CD14-positive monocyte (primary cell): ENCODE data around the gene CRYAB. TPM values are rescaled to one million over a fixed set of nuclear protein-coding genes. Genes with fewer than 3 reads are reported as not detected.
A peak's percentile ranks its signal among the peaks of the same experiment; 100 is the strongest.

Experiments
- DNase-seq, 3 donors: peaks; one replicate each; pipeline ENCODE4 v3.0.0-alpha.2; 2011 to 2022
- H2AFZ ChIP-seq: 2 replicates; pipeline ENCODE4 v1.6.0; 2012; ENCODE audit warnings: mild to moderate bottlenecking, low read depth, low read length, inconsistent platforms; ENCODE audit not compliant: insufficient read depth, poor library complexity, severe bottlenecking
- H3K27ac ChIP-seq, 2 donors: 1 replicate in 1 of 2; 2 replicates in 1 of 2; pipeline ENCODE4 v1.5.1; 2012 to 2013; ENCODE audit warnings: low read length in 2 of 2, control low read depth in 1 of 2, inconsistent platforms in 1 of 2, low read depth in 1 of 2, mild to moderate bottlenecking in 1 of 2
- H3K27me3 ChIP-seq, 2 donors: one replicate each; pipeline versions ENCODE4 v1.6.0 to v1.6.1; 2011 to 2013; ENCODE audit warnings: low read length in 2 of 2; ENCODE audit not compliant: control insufficient read depth in 2 of 2, insufficient read depth in 2 of 2
- H3K36me3 ChIP-seq, 2 donors: replicated peaks in 1 of 2; 1 replicate in 1 of 2; 2 replicates in 1 of 2; pipeline versions ENCODE4 v1.5.1 to v1.6.1; 2012 to 2013; ENCODE audit warnings: low read length in 2 of 2, control low read depth in 1 of 2, inconsistent platforms in 1 of 2, mild to moderate bottlenecking in 1 of 2; ENCODE audit not compliant: insufficient read depth in 2 of 2, control insufficient read depth in 1 of 2
- H3K4me1 ChIP-seq, 2 donors: 1 replicate in 1 of 2; 2 replicates in 1 of 2; pipeline versions ENCODE4 v1.5.1 to v1.6.1; 2012 to 2013; ENCODE audit warnings: low read length in 2 of 2, control low read depth in 1 of 2, inconsistent platforms in 1 of 2, mild to moderate bottlenecking in 1 of 2, moderate library complexity in 1 of 2; ENCODE audit not compliant: insufficient read depth in 2 of 2, control insufficient read depth in 1 of 2
- H3K4me2 ChIP-seq: replicated peaks from 2 replicates; pipeline ENCODE3; 2012; ENCODE audit warnings: low read length, moderate library complexity, mild to moderate bottlenecking; ENCODE audit not compliant: poor library complexity, severe bottlenecking; ENCODE audit errors: extremely low read depth
- H3K4me3 ChIP-seq, 3 experiments: fragments of 200-600 bp in 1 of 3; sonication (generic) in 1 of 3; replicated peaks in 1 of 3; 1 replicate in 2 of 3; 2 replicates in 1 of 3; pipeline ENCODE4 v1.5.1; 2011 to 2013; ENCODE audit warnings: low read length in 3 of 3, mild to moderate bottlenecking in 3 of 3, control low read depth in 2 of 3, low read depth in 2 of 3, inconsistent platforms in 1 of 3, moderate library complexity in 1 of 3
- H3K79me2 ChIP-seq: 2 replicates; pipeline ENCODE4 v1.6.0; 2012; ENCODE audit warnings: mild to moderate bottlenecking, control low read depth, inconsistent platforms, low read length, moderate library complexity; ENCODE audit not compliant: insufficient read depth
- H3K9ac ChIP-seq: 2 replicates; pipeline ENCODE4 v1.6.0; 2017; ENCODE audit warnings: low read length, mild to moderate bottlenecking; ENCODE audit not compliant: insufficient read depth, poor library complexity, severe bottlenecking
- H3K9me3 ChIP-seq, 2 donors: replicated peaks in 1 of 2; 1 replicate in 1 of 2; 2 replicates in 1 of 2; pipeline versions ENCODE4 v1.5.1 to v1.6.1; 2012 to 2013; ENCODE audit warnings: low read length in 2 of 2, control low read depth in 1 of 2; ENCODE audit not compliant: control insufficient read depth in 1 of 2, insufficient read depth in 1 of 2
- H4K20me1 ChIP-seq: 2 replicates; pipeline ENCODE4 v1.6.0; 2012; ENCODE audit warnings: mild to moderate bottlenecking, low read length, control low read depth, moderate library complexity; ENCODE audit not compliant: insufficient read depth
- H3K27ac Mint-ChIP-seq, 7 donors: one replicate each; pipeline ENCODE4 v1.8.0; 2020; ENCODE audit warnings: mild to moderate bottlenecking in 7 of 7, mixed read lengths in 7 of 7, moderate library complexity in 6 of 7, inconsistent platforms in 2 of 7
- H3K27me3 Mint-ChIP-seq, 3 donors: one replicate each; pipeline ENCODE4 v1.8.0; 2021 to 2022; ENCODE audit warnings: low read depth in 3 of 3, mild to moderate bottlenecking in 3 of 3, mixed read lengths in 3 of 3, moderate library complexity in 3 of 3, inconsistent platforms in 1 of 3
- H3K36me3 Mint-ChIP-seq, 2 donors: one replicate each; pipeline ENCODE4 v1.8.0; 2020; ENCODE audit warnings: mixed read lengths in 2 of 2, inconsistent platforms in 1 of 2, mild to moderate bottlenecking in 1 of 2
- H3K4me1 Mint-ChIP-seq: one replicate; pipeline ENCODE4 v1.8.0; 2020; ENCODE audit warnings: mild to moderate bottlenecking, mixed read lengths
- H3K4me3 Mint-ChIP-seq, 2 donors: one replicate each; pipeline ENCODE4 v1.8.0; 2020; ENCODE audit warnings: mild to moderate bottlenecking in 2 of 2, mixed read lengths in 2 of 2, moderate library complexity in 1 of 2
- H3K9me3 Mint-ChIP-seq, 7 donors: one replicate each; pipeline ENCODE4 v1.8.0; 2020 to 2022; ENCODE audit warnings: mixed read lengths in 7 of 7, mild to moderate bottlenecking in 6 of 7, moderate library complexity in 6 of 7, inconsistent platforms in 2 of 7
- WGBS: methylation state at CpG from one replicate; pipeline ENCODE4 v1.1.5; 2013; ENCODE audit warnings: missing lambda C conversion rate; ENCODE audit not compliant: insufficient coverage; 5-methylcytosine and 5-hydroxymethylcytosine counted together
- intact Hi-C, 2 donors: fragments of 100-400 bp; cut with micrococcal nuclease; formaldehyde crosslinking; loops; one replicate each; pipeline versions ENCODE4 v1.15.0 to v1.15.1; 2023
- polyA plus RNA-seq, 3 donors: library from polyadenylated mRNA; depleted of rRNA in 1 of 3; unstranded in 2 of 3; stranded (reverse) in 1 of 3; fragments of 300-500 nt in 2 of 3; fragments of >200 nt in 1 of 3; fragmentation: Illumina TruSeq in 2 of 3; gene quantifications; 1 replicate in 2 of 3; 2 replicates in 1 of 3; pipeline ENCODE4 v1.2.3, GENCODE V29; 2012 to 2021
- TF ChIP-seq, protein P1 (sequence below): fragments of 200-600 bp; IDR thresholded peaks from one replicate; pipeline ENCODE4 v1.8.0; 2022; ENCODE audit warnings: antibody characterized with exemption, mild to moderate bottlenecking

CRYAB gene
- polyA plus RNA-seq, 3 donors = not detected

- Mint-ChIP-seq H3K4me1 (peaks cover 27% of the 10 kb centered on the region), H3K9me3 (no peaks in the 10 kb centered on the region), H3K4me3 (no peak overlapping the region), H3K36me3 (no peaks in the 10 kb centered on the region), H3K27ac (peak overlapping the region in 2 of 7 donors; percentile 0 to 69), H3K27me3 (peaks cover 0 to 2% (median 1%) of the 10 kb centered on the region in 3 donors)
- DNase-seq = no peak
- Histone ChIP-seq H3K9me3 (no peaks in the 10 kb centered on the region), H3K27ac (no peak overlapping the region), H3K27me3 (no peaks in the 10 kb centered on the region), H3K4me2 (no peak overlapping the region), H2AFZ (no peak overlapping the region), H3K9ac (no peak overlapping the region), H3K4me1 (peaks cover 8 to 14% of the 10 kb centered on the region in 2 donors), H4K20me1 (no peaks in the 10 kb centered on the region), H3K36me3 (no peaks in the 10 kb centered on the region), H3K4me3 (no peak overlapping the region), H3K79me2 (no peaks in the 10 kb centered on the region)
- intact Hi-C loops = no loop called here
- TF ChIP-seq, protein P1, sequence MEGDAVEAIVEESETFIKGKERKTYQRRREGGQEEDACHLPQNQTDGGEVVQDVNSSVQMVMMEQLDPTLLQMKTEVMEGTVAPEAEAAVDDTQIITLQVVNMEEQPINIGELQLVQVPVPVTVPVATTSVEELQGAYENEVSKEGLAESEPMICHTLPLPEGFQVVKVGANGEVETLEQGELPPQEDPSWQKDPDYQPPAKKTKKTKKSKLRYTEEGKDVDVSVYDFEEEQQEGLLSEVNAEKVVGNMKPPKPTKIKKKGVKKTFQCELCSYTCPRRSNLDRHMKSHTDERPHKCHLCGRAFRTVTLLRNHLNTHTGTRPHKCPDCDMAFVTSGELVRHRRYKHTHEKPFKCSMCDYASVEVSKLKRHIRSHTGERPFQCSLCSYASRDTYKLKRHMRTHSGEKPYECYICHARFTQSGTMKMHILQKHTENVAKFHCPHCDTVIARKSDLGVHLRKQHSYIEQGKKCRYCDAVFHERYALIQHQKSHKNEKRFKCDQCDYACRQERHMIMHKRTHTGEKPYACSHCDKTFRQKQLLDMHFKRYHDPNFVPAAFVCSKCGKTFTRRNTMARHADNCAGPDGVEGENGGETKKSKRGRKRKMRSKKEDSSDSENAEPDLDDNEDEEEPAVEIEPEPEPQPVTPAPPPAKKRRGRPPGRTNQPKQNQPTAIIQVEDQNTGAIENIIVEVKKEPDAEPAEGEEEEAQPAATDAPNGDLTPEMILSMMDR = no peak
- WGBS = no CpG with 5 or more reads among the region's 1 CpG
These were observed 33.6 kb upstream of the CRYAB start for GRCh38 chr11:111945198-111945597.

DNA sequence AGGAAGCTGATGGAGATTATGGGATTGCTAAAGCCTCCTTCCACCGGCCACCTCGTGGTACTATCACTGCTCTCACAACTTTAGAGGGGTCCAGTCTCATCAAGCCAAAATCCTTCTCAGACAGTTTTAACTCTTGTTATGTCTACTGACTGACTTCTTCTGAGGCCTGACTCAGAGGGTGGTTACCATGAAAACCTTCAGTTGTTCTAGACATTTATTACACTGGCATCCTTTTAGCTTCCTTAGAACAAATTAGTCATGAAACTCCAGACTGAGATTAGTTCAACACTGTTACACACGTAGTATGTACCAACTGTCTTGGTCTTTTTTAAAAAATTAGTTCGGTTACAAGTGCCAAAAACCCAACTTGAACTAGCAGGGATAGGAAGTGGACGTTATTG lies 33.1 kb upstream of the CRYAB start:
- H3K4me1 Mint-ChIP-seq = peaks cover 26% of the 10 kb centered on the region
- TF ChIP-seq, protein P1 = no peak
- peak overlapping the region in 2 of 7 donors; percentile 0 to 69 for H3K27ac Mint-ChIP-seq
- H3K4me2 ChIP-seq = no peak overlapping the region
- H3K27me3 ChIP-seq = no peaks in the 10 kb centered on the region
- no peaks in the 10 kb centered on the region for H3K36me3 Mint-ChIP-seq
- WGBS = 91% methylated on average over 5 of the region's 5 CpGs
- DNase-seq = peak; percentile 16 to 51 (median 36)
- no peaks in the 10 kb centered on the region for H4K20me1 ChIP-seq
- intact Hi-C loops = no loop called here
- no peak overlapping the region for H3K27ac ChIP-seq
- peaks cover 0 to 2% (median 0%) of the 10 kb centered on the region in 3 donors for H3K27me3 Mint-ChIP-seq
- peak overlapping the region; percentile 20 for H2AFZ ChIP-seq
- no peak overlapping the region for H3K4me3 ChIP-seq
- peaks cover 8 to 11% of the 10 kb centered on the region in 2 donors for H3K4me1 ChIP-seq
- no peak overlapping the region for H3K4me3 Mint-ChIP-seq
- no peaks in the 10 kb centered on the region for H3K9me3 ChIP-seq
- H3K9me3 Mint-ChIP-seq = no peaks in the 10 kb centered on the region
- H3K36me3 ChIP-seq = no peaks in the 10 kb centered on the region
- no peak overlapping the region for H3K9ac ChIP-seq
- H3K79me2 ChIP-seq = no peaks in the 10 kb centered on the region
